ENCODE measurements around the gene KIRREL3. TPM values are rescaled to one million over a fixed set of nuclear protein-coding genes. Genes with fewer than 3 reads are reported as not detected.

KIRREL3 gene
- polyA plus RNA-seq, 1 donor (not counting 4 experiments of a cell fraction or from before 2014, with no cell fraction given) = 0.04 TPM

DNA sequence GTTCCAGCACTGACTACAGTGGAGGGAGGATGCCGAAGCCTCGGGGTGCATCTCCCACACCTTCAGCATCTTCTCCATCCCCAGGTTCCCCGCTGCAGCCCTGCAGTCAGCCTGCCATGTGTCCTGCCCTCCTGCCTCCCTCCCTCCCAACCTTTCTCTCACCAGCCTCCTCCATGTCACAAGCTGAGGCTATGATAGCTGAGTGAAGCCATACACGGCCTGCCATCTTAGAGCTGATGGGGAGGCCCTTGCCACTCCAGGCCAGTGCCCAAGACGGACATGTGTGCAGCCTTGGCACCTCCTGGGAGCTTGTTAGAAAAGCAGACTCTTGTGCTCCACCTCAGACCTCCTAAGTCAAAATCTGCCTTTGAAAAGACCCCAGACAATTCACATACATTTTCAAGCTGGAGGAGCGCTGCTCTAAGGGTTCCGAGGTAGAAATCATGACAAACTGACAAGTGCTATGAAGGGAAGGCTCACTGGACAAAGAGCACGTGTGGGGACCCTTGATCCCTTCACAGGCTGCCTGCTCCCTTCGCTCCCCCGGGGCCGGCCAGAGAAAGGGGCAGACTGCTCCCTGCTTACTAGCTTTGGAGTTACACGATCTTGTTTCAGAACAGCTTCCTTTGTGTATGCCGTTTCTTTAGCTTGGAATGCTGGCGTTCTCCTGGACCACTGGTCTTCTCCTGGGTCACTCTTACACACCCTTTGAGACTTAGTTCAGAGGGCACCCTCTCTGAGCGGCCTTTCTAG, 521.2 kb downstream of the KIRREL3 start:
- H3K4me2 ChIP-seq (ENCODE audit: control insufficient read depth, extremely low read depth, insufficient read depth, low read depth, low read length) = no peak overlapping the region
- H4K20me1 ChIP-seq (ENCODE audit: control insufficient read depth, extremely low read depth, insufficient read depth, low read length) = no peaks in the 10 kb centered on the region
- H3K9me3 ChIP-seq (ENCODE audit: control insufficient read depth, low read depth, low read length) = no peaks in the 10 kb centered on the region
- no peak for DNase-seq (ENCODE audit: low read depth, low spot score)
- H3K36me3 ChIP-seq (ENCODE audit: control insufficient read depth in 2 of 2, extremely low read depth in 1 of 2, insufficient read depth in 2 of 2, low read length in 2 of 2) = no peaks in the 10 kb centered on the region
- dilution Hi-C loops (cut with MboI; ENCODE audit: extremely low pct_ligation_motif_present, low sequenced_read_pairs) = no loop called here
- H3K4me1 ChIP-seq (ENCODE audit: control insufficient read depth, extremely low read depth, insufficient read depth, low read length) = peaks cover 4% of the 10 kb centered on the region
- H3K27ac ChIP-seq (ENCODE audit: control insufficient read depth, insufficient read depth, low read length) = no peak overlapping the region
- H3K4me3 ChIP-seq (ENCODE audit: control insufficient read depth in 2 of 3, extremely low read depth in 1 of 3, insufficient read depth in 2 of 3, low read depth in 1 of 3, low read length in 3 of 3) = no peak overlapping the region
- H2AFZ ChIP-seq (ENCODE audit: control insufficient read depth, low read length) = no peak overlapping the region
- TF ChIP-seq, protein P1, sequence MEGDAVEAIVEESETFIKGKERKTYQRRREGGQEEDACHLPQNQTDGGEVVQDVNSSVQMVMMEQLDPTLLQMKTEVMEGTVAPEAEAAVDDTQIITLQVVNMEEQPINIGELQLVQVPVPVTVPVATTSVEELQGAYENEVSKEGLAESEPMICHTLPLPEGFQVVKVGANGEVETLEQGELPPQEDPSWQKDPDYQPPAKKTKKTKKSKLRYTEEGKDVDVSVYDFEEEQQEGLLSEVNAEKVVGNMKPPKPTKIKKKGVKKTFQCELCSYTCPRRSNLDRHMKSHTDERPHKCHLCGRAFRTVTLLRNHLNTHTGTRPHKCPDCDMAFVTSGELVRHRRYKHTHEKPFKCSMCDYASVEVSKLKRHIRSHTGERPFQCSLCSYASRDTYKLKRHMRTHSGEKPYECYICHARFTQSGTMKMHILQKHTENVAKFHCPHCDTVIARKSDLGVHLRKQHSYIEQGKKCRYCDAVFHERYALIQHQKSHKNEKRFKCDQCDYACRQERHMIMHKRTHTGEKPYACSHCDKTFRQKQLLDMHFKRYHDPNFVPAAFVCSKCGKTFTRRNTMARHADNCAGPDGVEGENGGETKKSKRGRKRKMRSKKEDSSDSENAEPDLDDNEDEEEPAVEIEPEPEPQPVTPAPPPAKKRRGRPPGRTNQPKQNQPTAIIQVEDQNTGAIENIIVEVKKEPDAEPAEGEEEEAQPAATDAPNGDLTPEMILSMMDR (optimal IDR thresholded peaks at IDR 0.05 in 1 of 3, IDR thresholded peaks at IDR 0.05 in 1 of 3, conservative IDR thresholded peaks at IDR 0.05 in 1 of 3; ENCODE audit: extremely low read depth in 1 of 3, insufficient read depth in 2 of 3, low read length in 3 of 3) = no peak
- TF ChIP-seq EZH2 (IDR thresholded peaks at IDR 0.05; ENCODE audit: low read length) = no peak
- FAIRE-seq = no peak
- no peaks in the 10 kb centered on the region for H3K79me2 ChIP-seq (ENCODE audit: control insufficient read depth, insufficient read depth, low read length)
- H3K9me1 ChIP-seq (ENCODE audit: control insufficient read depth, extremely low read depth, insufficient read depth, low read length) = no peaks in the 10 kb centered on the region
- H3K9ac ChIP-seq (ENCODE audit: control insufficient read depth, extremely low read depth, insufficient read depth, low read length) = no peak overlapping the region
- no peaks in the 10 kb centered on the region for H3K27me3 ChIP-seq (ENCODE audit: control insufficient read depth, extremely low read depth, insufficient read depth, low read length)

DNA sequence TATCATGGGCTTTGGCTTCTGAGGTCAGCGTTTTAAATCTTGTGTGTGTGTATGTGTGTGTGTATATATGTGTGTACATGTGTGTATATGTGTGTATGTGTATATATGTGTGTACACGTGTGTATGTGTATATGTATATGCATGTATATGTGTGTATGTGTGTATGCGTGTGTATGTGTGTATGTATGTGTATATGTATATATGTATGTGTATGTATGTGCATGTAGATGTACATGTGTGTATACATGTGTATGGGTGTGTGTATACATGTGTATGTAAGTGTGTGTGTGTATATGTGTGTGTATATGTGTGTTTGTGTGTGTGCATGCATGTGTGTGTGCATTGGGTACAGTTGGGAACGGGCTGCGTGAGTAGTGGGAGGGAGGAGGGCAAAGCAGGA, 522.1 kb downstream of the KIRREL3 start:
- no peaks in the 10 kb centered on the region for H3K27me3 ChIP-seq (ENCODE audit: control insufficient read depth, extremely low read depth, insufficient read depth, low read length)
- H3K27ac ChIP-seq (ENCODE audit: control insufficient read depth, insufficient read depth, low read length) = no peak overlapping the region
- peaks cover 4% of the 10 kb centered on the region for H3K4me1 ChIP-seq (ENCODE audit: control insufficient read depth, extremely low read depth, insufficient read depth, low read length)
- no peaks in the 10 kb centered on the region for H3K79me2 ChIP-seq (ENCODE audit: control insufficient read depth, insufficient read depth, low read length)
- no peak overlapping the region for H3K4me2 ChIP-seq (ENCODE audit: control insufficient read depth, extremely low read depth, insufficient read depth, low read depth, low read length)
- DNase-seq (ENCODE audit: low read depth, low spot score) (no peak), FAIRE-seq (no peak)
- H2AFZ ChIP-seq (ENCODE audit: control insufficient read depth, low read length) = no peak overlapping the region
- TF ChIP-seq, protein P1 (optimal IDR thresholded peaks at IDR 0.05 in 1 of 3, IDR thresholded peaks at IDR 0.05 in 1 of 3, conservative IDR thresholded peaks at IDR 0.05 in 1 of 3; ENCODE audit: extremely low read depth in 1 of 3, insufficient read depth in 2 of 3, low read length in 3 of 3) = no peak
- no peak for TF ChIP-seq EZH2 (IDR thresholded peaks at IDR 0.05; ENCODE audit: low read length)
- dilution Hi-C loops (cut with MboI; ENCODE audit: extremely low pct_ligation_motif_present, low sequenced_read_pairs) = no loop called here
- H3K9me1 ChIP-seq (ENCODE audit: control insufficient read depth, extremely low read depth, insufficient read depth, low read length) = no peaks in the 10 kb centered on the region
- H3K36me3 ChIP-seq (ENCODE audit: control insufficient read depth in 2 of 2, extremely low read depth in 1 of 2, insufficient read depth in 2 of 2, low read length in 2 of 2) = no peaks in the 10 kb centered on the region
- H3K4me3 ChIP-seq (ENCODE audit: control insufficient read depth in 2 of 3, extremely low read depth in 1 of 3, insufficient read depth in 2 of 3, low read depth in 1 of 3, low read length in 3 of 3) = no peak overlapping the region
- H3K9ac ChIP-seq (ENCODE audit: control insufficient read depth, extremely low read depth, insufficient read depth, low read length) = no peak overlapping the region
- H3K9me3 ChIP-seq (ENCODE audit: control insufficient read depth, low read depth, low read length) = no peaks in the 10 kb centered on the region
- H4K20me1 ChIP-seq (ENCODE audit: control insufficient read depth, extremely low read depth, insufficient read depth, low read length) = no peaks in the 10 kb centered on the region
